Esophagus muscularis mucosa (tissue), 4 donors: ENCODE data around the gene MSI2. TPM values are rescaled to one million over a fixed set of nuclear protein-coding genes. Genes with fewer than 3 reads are reported as not detected.

Source experiments
- DNase-seq: peaks from one replicate; pipeline ENCODE4 v3.0.0-alpha.2; 2017; ENCODE audit errors: extremely low spot score
- H3K27ac ChIP-seq, 4 donors: fragments of 200-600 bp; sonication (generic); replicated peaks in 1 of 4; 1 replicate in 3 of 4; 2 replicates in 1 of 4; pipeline ENCODE4 v1.5.1; 2016 to 2019; ENCODE audit warnings: mild to moderate bottlenecking in 1 of 4
- H3K27me3 ChIP-seq, 4 donors: fragments of 200-600 bp; sonication (generic); one replicate each; pipeline versions ENCODE4 v1.5.1 to v1.6.0; 2016 to 2019
- H3K36me3 ChIP-seq, 4 donors: fragments of 200-600 bp; sonication (generic); one replicate each; pipeline ENCODE4 v1.5.1; 2016 to 2019
- H3K4me1 ChIP-seq, 4 donors: fragments of 200-600 bp; sonication (generic); one replicate each; pipeline ENCODE4 v1.5.1; 2016 to 2019
- H3K4me3 ChIP-seq, 4 donors: fragments of 200-600 bp; sonication (generic); 1 replicate in 2 of 4; 2 replicates in 2 of 4; pipeline ENCODE4 v1.5.1; 2016 to 2019; ENCODE audit warnings: mild to moderate bottlenecking in 4 of 4, moderate library complexity in 1 of 4
- H3K9me3 ChIP-seq, 4 donors: fragments of 200-600 bp; sonication (generic); 1 replicate in 3 of 4; 2 replicates in 1 of 4; pipeline ENCODE4 v1.5.1; 2016 to 2019
- CTCF ChIP-seq, 3 experiments: fragments of 200-600 bp in 2 of 3; fragments of 450-650 bp in 1 of 3; sonication (generic) in 2 of 3; IDR thresholded peaks; one replicate each; pipeline ENCODE4 v1.5.1; 2017 to 2019; ENCODE audit warnings: antibody characterized with exemption in 3 of 3, mild to moderate bottlenecking in 2 of 3, moderate library complexity in 1 of 3
- EP300 ChIP-seq: sonication (generic); formaldehyde crosslinking; IDR thresholded peaks from one replicate; pipeline ENCODE4 v1.6.1; 2017; ENCODE audit warnings: antibody characterized with exemption
- POLR2A ChIP-seq: fragments of 450-650 bp; IDR thresholded peaks from one replicate; pipeline ENCODE4 v1.6.1; 2017; ENCODE audit warnings: antibody characterized with exemption, moderate library complexity, mild to moderate bottlenecking, low read depth
- POLR2AphosphoS5 ChIP-seq, 2 donors: sonication (generic); formaldehyde crosslinking; IDR thresholded peaks; one replicate each; pipeline ENCODE4 v1.6.1; 2017; ENCODE audit warnings: antibody characterized with exemption in 2 of 2
- WGBS: methylation state at CpG from one replicate; pipeline ENCODE4 v1.1.5; 2018; 5-methylcytosine and 5-hydroxymethylcytosine counted together
- intact Hi-C: fragments of 100-400 bp; cut with DNase I; formaldehyde crosslinking; loops from one replicate; pipeline ENCODE4 v1.15.1; 2023
- total RNA-seq, 4 donors: library from RNA; depleted of rRNA; stranded (reverse); fragments of >200 nt; gene quantifications; one replicate each; pipeline versions ENCODE4 v1.1.0 to v1.2.1, GENCODE V29; 2016

The MSI2 gene
- total RNA-seq, 4 donors from 2014 or later = 28.8 to 39.0 (median 29.6) TPM

- intact Hi-C loops = no loop called here
- no peaks in the 10 kb centered on the region for H3K9me3 ChIP-seq
- no peaks in the 10 kb centered on the region for H3K27me3 ChIP-seq
- H3K27ac ChIP-seq = no peak overlapping the region
- peaks cover 33 to 56% (median 43%) of the 10 kb centered on the region in 4 donors for H3K4me1 ChIP-seq
- H3K4me3 ChIP-seq = no peak overlapping the region
- no peak for TF ChIP-seq POLR2A
- no peak for TF ChIP-seq POLR2AphosphoS5 (IDR thresholded peaks at IDR 0.05)
- TF ChIP-seq CTCF (IDR thresholded peaks at IDR 0.05) = no peak
- no peak for TF ChIP-seq EP300
- WGBS = 87% methylated on average over 2 of the region's 5 CpGs
- no peaks in the 10 kb centered on the region for H3K36me3 ChIP-seq
- DNase-seq = no peak
Observed at GRCh38 chr17:57443781-57444180, 187.5 kb downstream of the MSI2 start.

- Histone ChIP-seq H3K36me3 (no peaks in the 10 kb centered on the region), H3K27ac (no peak overlapping the region), H3K9me3 (no peaks in the 10 kb centered on the region), H3K27me3 (no peaks in the 10 kb centered on the region), H3K4me1 (peaks cover 30 to 51% (median 39%) of the 10 kb centered on the region in 4 donors), H3K4me3 (no peak overlapping the region)
- TF ChIP-seq EP300 = no peak
- TF ChIP-seq CTCF (IDR thresholded peaks at IDR 0.05) = no peak
- TF ChIP-seq POLR2A = no peak
- TF ChIP-seq POLR2AphosphoS5 (IDR thresholded peaks at IDR 0.05) = no peak
- intact Hi-C loops = no loop called here
- no peak for DNase-seq
- 93% methylated on average over 11 of the region's 13 CpGs for WGBS
Observed at GRCh38 chr17:57444682-57445450, 188.5 kb downstream of the MSI2 start.

GRCh38 chr17:57445772-57446472, 189.6 kb downstream of the MSI2 start:
- Histone ChIP-seq H3K9me3 (no peaks in the 10 kb centered on the region), H3K4me1 (peaks cover 19 to 41% (median 29%) of the 10 kb centered on the region in 4 donors), H3K27me3 (no peaks in the 10 kb centered on the region), H3K4me3 (no peak overlapping the region), H3K27ac (no peak overlapping the region), H3K36me3 (no peaks in the 10 kb centered on the region)
- DNase-seq = no peak
- TF ChIP-seq EP300 (no peak), POLR2AphosphoS5 (IDR thresholded peaks at IDR 0.05) (no peak), CTCF (IDR thresholded peaks at IDR 0.05) (no peak), POLR2A (no peak)
- intact Hi-C loops = no loop called here
- 85% methylated on average over 17 of the region's 17 CpGs for WGBS

- no peaks in the 10 kb centered on the region for H3K9me3 ChIP-seq
- H3K4me3 ChIP-seq = no peak overlapping the region
- WGBS = 93% methylated on average over 10 of the region's 10 CpGs
- no peak for DNase-seq
- intact Hi-C loops = no loop called here
- no peaks in the 10 kb centered on the region for H3K27me3 ChIP-seq
- no peak for TF ChIP-seq POLR2A
- TF ChIP-seq POLR2AphosphoS5 (IDR thresholded peaks at IDR 0.05) = no peak
- TF ChIP-seq CTCF (IDR thresholded peaks at IDR 0.05) = no peak
- TF ChIP-seq EP300 = no peak
- H3K4me1 ChIP-seq = peaks cover 9 to 26% (median 14%) of the 10 kb centered on the region in 4 donors
- H3K36me3 ChIP-seq = no peaks in the 10 kb centered on the region
- H3K27ac ChIP-seq = no peak overlapping the region
Observed at GRCh38 chr17:57447357-57447989, 191.2 kb downstream of the MSI2 start.
